ENCODE measurements around the gene CISD3. TPM values are rescaled to one million over a fixed set of nuclear protein-coding genes. Genes with fewer than 3 reads are reported as not detected.

CISD3 gene
- polyA plus RNA-seq, 3 donors, result 9.2 to 12.2 (median 10.2) TPM

DNA sequence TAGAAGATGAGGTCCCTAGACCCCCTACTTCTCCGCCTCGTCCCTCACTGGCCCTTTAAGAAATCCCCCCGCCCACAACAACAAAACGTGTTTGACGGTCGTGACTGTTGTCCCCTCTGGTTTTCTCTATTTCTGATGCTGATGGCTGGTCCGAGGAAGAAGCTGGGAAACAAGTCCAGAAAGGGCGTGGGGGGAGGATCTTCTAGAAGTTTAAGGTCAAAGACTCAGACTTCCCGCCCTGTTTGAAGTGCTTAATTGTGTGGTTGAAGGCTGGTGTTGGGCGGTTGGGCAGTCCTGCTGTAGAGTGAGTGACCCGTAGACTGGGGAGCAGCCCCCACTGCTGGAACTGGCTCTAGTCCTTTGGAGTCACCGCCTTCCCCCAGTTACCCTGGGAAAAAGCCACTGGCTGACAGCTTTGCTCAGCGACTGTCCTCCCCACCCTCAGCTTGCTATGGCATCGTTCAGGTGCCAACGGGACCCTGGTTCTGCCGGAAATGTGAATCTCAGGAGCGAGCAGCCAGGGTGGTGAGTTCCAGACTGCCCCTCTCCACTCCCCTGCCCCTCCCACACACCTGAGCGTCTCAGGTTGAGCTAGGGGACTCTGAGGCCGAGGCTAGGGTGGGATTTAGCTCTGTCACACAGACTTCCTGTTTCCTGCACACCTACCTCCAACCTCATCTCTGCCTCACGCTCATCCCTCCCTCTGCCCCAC, 23.5 kb upstream of the CISD3 start:
- no peak for DNase-seq (ENCODE audit: low read depth in 3 of 3, low spot score in 2 of 3)

DNA sequence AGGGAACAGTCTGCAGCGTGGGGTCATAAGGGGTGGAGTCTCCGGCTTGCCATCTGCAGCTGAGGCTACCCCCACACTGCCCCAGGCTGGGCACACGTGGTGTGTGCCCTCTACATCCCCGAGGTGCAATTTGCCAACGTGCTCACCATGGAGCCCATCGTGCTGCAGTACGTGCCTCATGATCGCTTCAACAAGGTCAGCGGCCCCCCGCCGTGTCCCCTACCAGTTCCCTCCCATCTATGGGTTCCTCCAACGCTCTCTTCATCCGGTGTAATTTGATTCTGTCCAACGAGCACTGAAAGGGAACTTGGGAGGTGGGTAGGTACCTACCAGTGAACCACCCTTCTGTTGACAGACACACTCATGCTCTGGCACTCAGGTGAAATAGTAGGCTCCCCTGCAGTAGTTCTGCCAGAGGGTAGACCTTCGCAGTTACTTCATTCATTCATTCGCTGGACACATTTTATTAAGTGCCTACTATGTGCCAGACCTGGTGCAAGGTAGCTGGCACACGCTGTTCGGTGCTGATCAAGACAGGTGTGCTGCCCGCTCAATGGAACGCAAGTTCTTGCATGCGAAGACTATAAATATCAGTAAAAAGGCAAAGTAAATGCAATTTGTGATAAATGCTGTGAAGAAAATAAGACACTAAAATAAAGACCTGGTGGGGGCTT, 22.3 kb upstream of the CISD3 start:
- no peak for DNase-seq (ENCODE audit: low read depth in 3 of 3, low spot score in 2 of 3)

DNA sequence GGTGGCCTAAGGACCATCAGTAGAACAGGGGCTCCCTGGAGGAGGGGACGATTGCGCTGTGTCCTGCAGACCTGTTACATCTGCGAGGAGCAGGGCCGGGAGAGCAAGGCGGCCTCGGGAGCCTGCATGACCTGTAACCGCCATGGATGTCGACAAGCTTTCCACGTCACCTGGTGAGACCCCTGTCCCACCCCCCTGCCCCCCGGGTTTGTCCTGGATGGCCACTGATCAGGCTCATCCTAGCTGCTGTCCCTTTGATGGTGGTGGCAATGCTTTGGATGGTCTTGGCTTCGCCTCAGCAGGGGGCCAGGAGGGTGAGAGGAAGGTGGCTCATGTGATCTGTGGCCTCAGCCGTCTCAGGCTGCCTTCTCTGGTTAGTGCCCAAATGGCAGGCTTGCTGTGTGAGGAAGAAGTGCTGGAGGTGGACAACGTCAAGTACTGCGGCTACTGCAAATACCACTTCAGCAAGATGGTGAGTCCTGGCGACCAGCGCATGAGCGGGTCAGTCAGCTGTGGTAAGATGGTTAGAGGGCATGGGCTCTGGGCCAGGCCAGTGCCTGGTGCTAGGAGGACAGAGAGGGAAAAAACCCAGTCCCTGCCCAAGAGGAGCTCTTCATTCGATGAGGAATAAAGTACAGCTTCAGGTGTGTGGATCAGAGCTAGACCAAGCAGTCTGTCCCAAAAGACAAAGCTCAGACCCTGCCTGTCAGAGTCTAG, 20.9 kb upstream of the CISD3 start:
- no peak for DNase-seq (ENCODE audit: low read depth in 3 of 3, low spot score in 2 of 3)

DNA sequence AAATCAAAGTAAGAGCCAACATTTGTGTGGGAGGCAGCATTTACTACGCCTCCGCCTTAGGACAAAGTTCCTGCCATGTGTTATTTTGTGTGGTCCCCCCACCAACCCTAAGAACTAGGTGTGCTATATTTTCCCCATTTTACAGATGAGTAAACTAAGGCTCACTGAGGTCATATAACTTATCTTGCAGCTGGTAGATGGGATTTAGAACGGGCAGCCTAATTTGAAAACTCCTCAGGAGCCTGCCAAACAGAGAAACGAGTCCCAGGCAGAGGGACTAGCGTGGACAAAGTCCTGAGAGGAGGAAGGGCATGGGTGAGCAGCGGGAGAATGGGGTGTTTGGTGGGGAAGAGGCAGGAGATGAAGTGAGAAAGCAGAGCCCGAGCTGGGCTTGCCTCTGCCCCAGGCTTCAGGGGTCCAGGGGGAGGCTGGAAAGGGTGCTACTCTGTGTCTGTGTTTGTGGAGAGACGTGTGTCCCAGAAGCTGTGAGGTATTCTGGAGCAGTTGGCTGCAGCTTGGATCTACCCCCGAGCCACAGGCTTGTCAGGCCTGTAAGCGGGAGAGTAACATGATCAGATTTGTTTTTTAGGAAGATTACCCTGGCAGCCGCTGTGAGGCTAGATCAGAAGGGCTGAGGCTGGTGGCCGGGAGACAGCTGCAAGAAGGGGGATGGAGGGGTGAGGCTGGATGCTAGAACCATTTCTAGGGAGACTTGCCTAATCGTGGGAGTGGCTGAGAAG, 20.1 kb upstream of the CISD3 start:
- DNase-seq (ENCODE audit: low read depth in 3 of 3, low spot score in 2 of 3), result no peak

DNA sequence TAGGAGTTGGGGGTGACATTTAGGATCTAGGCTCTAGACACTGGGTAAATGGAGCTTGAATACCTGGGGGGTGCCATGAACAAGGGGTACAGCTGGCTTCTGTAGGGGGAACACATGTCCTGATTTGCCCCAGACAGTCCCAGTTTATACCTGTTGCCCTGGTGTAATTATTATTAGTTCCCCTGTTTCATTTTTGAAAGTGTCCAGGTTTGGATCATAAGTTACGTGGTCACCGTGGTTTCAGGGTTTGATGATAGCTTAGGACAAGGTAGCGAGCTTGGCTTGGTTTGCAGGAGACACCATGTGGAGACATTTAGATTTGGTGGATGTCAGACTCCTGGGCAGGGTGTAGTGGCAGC, 19.6 kb upstream of the CISD3 start:
- no peak for DNase-seq (ENCODE audit: low read depth in 3 of 3, low spot score in 2 of 3)

DNA sequence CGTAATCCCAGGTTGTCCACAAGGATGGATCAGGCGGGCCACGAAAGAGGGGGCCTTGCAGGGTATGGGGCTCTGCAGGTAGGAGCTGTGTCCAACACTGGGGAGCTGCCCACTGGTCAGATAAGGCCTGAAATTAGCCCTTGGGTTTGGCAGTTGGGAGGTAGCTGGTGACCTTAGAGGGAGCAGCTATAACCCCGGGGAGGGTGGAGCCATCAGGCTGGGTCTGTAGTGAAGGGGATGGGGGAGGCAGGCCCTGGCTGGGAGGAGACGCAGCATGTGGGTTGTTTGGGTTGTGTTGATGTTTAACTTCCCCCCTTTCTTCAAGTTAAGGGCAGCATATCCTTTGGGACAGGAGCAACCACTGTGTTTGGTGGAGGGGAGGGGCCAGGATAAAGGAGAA, 19.2 kb upstream of the CISD3 start:
- DNase-seq (ENCODE audit: low read depth in 3 of 3, low spot score in 2 of 3), result no peak

DNA sequence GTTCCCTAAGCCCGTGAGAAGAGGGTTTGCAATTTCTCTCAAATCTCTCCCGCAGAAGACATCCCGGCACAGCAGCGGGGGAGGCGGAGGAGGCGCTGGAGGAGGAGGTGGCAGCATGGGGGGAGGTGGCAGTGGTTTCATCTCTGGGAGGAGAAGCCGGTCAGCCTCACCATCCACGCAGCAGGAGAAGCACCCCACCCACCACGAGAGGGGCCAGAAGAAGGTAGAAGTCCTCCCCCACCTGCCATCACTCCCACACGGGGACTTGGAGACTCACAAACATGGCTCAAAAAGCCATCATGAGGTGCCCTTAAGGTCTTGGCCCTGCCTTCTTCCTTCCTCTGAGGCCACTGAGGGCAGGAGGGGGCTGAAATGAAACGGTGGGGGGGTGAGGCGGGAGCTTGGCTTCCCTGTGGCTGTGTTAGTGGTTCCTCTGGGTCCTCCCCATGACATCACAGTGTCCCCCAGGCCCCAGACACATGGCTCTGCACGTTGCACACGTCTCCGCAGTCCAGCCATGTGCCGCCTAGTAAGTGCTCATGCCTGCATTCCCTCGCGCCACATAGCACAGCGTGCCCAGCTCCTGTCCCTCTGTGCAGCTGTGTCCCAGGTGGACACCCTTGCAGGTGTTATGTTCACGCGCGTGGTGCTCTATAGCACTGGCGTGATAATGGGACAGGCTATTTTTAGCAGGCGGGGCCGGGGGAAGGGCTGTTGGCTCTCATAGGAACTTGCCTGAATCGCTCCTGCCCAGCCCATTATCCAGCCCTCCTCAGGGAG, 18.2 kb upstream of the CISD3 start:
- no peak for DNase-seq (ENCODE audit: low read depth in 3 of 3, low spot score in 2 of 3)

DNA sequence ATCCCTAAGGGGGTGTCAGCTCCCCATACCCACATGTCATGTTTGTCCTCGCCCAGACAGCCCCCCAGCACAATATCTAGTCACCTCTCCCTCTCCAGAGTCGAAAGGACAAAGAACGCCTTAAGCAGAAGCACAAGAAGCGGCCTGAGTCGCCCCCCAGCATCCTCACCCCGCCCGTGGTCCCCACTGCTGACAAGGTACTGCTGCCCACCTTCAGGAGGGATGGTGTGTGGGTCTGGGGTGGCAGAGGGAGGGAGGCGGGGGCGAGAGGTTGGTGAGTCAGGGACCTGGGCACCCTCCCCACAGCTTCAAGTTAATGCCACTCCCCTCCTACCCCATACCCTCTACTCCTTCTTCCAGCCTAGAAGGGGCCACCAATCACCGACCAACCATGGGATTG, 17.5 kb upstream of the CISD3 start:
- DNase-seq (ENCODE audit: low read depth in 3 of 3, low spot score in 2 of 3), result no peak

DNA sequence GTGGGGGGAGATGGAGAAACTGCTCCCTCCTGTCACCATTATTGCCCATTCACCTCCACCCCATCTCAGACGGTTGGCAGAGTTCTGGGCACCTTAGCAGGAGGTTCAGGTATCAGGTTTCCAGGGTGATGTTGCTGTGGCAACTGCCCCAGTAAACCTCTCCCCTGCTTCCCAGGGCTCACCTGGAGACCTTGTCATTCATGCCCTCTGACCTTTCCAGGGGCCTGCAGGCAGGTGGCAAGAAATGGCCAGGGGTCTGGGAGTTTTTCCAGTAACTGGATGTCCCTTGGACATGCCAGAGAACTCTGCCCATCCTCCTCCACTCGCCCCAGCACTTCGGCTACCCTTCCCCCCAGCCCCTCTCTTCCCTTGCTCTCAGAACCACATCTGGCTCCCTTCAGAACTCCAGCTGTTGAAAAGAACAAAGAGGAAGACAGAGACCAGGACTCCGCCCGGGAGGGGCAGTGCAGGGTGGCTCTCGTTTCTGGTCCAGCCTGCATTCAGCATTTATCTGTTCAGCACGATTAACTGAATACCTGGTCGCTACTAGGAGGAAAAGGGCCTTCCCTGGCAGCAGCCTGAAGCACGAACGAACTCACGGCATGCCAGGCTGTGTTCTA, 16.6 kb upstream of the CISD3 start:
- no peak for DNase-seq (ENCODE audit: low read depth in 3 of 3, low spot score in 2 of 3)

DNA sequence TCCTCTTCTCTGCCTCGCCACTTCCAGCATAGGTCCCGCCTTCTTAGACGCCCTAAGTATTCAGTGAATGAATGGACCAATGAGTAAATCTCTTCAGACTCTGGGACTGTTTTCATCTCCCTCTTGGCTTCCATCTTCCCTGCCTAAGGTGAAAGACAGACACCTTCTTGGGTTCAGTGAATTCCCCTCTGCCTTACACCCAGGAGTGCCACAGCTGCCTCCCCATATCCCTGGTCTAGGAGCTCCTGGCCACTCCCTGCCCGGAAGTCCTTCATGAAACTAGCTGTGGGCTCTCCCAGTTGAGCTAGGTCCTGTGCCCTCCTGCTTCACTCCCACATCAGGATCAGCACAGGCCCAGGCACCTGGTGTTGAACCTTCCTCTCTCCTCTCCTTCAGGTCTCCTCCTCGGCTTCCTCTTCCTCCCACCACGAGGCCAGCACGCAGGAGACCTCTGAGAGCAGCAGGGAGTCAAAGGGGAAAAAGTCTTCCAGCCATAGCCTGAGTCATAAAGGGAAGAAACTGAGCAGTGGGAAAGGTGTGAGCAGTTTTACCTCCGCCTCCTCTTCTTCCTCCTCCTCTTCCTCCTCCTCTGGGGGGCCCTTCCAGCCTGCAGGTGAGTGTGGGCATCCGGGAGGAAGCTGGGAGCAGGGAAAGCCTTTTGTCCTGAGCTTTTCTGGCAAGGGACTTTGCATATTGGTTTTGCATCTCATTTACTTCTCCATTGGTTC, 14.8 kb upstream of the CISD3 start:
- no peak for DNase-seq (ENCODE audit: low read depth in 3 of 3, low spot score in 2 of 3)

DNA sequence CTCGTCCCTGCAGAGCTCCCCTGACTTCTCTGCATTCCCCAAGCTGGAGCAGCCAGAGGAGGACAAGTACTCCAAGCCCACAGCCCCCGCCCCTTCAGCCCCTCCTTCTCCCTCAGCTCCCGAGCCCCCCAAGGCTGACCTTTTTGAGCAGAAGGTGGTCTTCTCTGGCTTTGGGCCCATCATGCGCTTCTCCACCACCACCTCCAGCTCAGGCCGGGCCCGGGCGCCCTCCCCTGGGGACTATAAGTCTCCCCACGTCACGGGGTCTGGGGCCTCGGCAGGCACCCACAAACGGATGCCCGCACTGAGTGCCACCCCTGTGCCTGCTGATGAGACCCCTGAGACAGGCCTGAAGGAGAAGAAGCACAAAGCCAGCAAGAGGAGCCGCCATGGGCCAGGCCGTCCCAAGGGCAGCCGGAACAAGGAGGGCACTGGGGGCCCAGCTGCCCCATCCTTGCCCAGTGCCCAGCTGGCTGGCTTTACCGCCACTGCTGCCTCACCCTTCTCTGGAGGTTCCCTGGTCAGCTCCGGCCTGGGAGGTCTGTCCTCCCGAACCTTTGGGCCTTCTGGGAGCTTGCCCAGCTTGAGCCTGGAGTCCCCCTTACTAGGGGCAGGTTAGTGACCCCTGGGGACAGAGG, 13.7 kb upstream of the CISD3 start:
- no peak for DNase-seq (ENCODE audit: low read depth in 3 of 3, low spot score in 2 of 3)

DNA sequence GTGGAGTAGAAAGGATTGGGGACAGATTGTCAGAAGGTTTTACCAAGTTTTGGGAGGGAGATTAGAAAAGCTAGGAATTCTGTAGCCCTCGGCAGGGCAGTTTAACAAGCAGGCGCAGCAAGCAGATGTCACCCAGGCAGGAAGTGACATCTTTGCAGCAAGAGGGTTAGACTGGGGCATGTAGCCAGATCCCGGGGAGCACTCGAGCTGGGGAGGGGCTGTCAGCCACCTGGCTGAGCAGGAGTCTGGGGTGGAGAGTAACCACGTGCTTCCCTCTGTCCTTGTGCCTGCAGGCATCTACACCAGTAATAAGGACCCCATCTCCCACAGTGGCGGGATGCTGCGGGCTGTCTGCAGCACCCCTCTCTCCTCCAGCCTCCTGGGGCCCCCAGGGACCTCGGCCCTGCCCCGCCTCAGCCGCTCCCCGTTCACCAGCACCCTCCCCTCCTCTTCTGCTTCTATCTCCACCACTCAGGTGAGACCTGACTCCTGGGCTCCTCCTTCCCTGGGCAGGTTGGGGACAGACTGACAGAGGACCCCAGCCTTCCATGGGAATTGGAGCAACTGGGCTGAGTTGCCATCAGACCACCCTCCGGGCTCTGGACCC, 12.9 kb upstream of the CISD3 start:
- no peak for DNase-seq (ENCODE audit: low read depth in 3 of 3, low spot score in 2 of 3)

DNA sequence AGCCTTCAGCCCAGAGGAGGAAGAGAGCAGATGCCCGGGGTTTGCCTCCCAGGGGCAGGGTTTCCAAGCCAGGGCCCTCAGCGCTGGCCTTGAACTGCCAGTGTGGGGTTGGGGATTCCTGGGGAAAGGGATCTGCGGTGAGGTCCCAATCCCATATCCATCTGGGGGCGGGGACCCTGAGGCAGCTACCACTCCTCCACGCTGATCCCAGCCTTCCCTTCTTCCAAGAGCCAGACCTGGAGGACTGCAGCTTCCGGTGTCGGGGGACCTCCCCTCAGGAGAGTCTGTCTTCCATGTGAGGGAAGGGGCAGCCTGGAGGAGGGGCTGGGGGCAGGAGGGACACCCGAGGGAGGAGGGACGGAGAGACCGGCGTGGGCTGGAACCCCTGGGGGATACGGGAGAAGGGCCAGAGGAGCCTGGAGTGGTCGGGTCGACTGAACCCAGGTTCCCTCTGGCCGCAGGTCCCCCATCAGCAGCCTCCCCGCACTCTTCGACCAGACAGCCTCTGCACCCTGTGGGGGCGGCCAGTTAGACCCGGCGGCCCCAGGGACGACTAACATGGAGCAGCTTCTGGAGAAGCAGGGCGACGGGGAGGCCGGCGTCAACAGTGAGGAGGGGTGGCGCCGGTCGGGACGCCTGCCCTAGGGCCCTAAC, 10.7 kb upstream of the CISD3 start:
- no peak for DNase-seq (ENCODE audit: low read depth in 3 of 3, low spot score in 2 of 3)

DNA sequence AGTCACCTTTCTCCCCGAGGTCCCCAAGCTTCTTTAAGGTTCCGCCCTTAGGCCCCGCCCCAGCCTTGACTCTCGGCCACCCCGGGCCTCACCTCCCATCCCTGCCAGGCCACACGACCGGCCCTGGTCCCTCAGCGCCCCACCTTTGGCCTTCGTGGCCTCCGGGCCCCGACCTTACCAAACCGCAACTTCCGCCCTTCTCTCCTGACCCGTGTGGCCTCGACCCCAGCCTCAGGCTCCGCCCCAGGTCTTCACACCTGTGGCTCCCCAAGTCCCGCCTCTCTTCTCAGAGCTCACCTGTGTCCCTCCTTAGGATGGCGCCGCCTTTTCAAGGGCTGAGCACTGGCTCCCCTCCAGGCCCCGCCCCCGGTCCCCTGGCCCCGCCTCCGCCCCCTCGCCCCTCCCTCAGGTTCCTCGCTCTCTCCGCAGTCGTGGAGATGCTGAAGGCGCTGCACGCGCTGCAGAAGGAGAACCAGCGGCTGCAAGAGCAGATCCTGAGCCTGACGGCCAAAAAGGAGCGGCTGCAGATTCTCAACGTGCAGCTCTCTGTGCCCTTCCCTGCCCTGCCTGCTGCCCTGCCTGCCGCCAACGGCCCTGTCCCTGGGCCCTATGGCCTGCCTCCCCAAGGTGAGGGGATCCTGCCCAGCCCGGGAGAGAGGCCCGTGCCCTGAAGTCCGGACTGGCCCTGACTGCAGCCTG, 10.0 kb upstream of the CISD3 start:
- DNase-seq (ENCODE audit: low read depth in 3 of 3, low spot score in 2 of 3), result no peak

DNA sequence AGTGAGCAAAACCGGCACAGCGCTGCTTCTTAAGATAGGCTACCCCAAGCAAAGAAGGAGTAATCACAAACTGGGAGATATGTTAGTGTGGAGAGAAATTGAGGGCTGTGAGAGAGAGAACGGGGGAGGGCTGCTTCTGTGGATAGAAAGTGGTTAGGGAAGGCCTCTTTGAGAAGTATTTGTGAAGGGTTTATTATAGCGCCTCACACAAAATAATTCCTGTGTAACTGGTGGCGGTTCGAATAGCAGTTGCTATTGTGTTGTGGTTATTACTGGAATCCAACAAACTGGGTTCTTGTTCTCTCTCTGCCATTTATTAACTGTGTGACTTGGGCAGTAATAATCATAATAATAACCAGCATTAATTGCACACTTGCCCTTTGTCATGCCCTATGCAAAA, 9.2 kb upstream of the CISD3 start:
- DNase-seq (ENCODE audit: low read depth in 3 of 3, low spot score in 2 of 3), result no peak

DNA sequence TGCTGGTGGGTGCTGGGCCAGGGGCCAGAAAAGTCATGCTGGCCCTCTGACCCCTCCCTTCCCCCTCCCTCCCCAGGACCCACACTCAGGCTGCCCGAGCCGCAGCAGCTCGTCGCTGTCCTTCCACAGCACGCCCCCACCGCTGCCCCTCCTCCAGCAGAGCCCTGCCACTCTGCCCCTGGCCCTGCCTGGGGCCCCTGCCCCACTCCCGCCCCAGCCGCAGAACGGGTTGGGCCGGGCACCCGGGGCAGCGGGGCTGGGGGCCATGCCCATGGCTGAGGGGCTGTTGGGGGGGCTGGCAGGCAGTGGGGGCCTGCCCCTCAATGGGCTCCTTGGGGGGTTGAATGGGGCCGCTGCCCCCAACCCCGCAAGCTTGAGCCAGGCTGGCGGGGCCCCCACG, 8.3 kb upstream of the CISD3 start:
- DNase-seq (ENCODE audit: low read depth in 3 of 3, low spot score in 2 of 3), result no peak

DNA sequence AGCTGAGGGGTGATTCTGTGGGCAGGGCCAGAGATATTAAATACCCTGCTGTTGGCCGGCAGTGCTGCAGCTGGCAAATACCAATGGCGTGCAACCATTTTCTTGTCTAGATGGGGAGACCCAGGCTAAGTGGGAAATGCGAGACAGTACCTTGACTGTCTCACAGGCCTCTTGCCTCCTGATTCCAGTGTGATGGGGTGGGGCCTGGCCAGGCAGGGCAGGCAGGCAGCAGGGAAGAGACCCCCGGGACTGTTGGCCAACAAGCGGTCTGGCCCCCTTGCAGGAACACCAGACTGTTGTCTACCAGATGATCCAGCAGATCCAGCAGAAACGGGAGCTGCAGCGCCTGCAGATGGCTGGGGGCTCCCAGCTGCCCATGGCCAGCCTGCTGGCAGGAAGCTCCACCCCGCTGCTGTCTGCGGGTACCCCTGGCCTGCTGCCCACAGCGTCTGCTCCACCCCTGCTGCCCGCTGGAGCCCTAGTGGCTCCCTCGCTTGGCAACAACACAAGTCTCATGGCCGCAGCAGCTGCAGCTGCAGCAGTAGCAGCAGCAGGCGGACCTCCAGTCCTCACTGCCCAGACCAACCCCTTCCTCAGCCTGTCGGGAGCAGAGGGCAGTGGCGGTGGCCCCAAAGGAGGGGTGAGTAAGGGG, 5.7 kb upstream of the CISD3 start:
- no peak for DNase-seq (ENCODE audit: low read depth in 3 of 3, low spot score in 2 of 3)

Data from right renal cortex interstitium (tissue), 3 donors.